Mesothelial cell of epicardium (in vitro differentiated cells): ENCODE results near the gene TALDO1. TPM values are rescaled to one million over a fixed set of nuclear protein-coding genes. Genes with fewer than 3 reads are reported as not detected.

Experiments used
- DNase-seq, 2 experiments: peaks; one replicate each; pipeline ENCODE4 v3.0.0; 2021; ENCODE audit warnings: low spot score in 2 of 2; ENCODE audit not compliant: unreplicated experiment in 2 of 2
- H3K27ac Mint-ChIP-seq: 2 replicates; pipeline ENCODE4 v1.8.0; 2021; ENCODE audit warnings: mixed read lengths
- H3K27me3 Mint-ChIP-seq: 2 replicates; pipeline ENCODE4 v1.8.0; 2021; ENCODE audit warnings: low read depth, mixed read lengths
- H3K36me3 Mint-ChIP-seq: 2 replicates; pipeline ENCODE4 v1.8.0; 2021; ENCODE audit warnings: mixed read lengths
- H3K4me1 Mint-ChIP-seq: 2 replicates; pipeline ENCODE4 v1.8.0; 2021; ENCODE audit warnings: mixed read lengths
- H3K4me3 Mint-ChIP-seq: 2 replicates; pipeline ENCODE4 v1.8.0; 2021; ENCODE audit warnings: mild to moderate bottlenecking, moderate library complexity, mixed read lengths
- H3K9me3 Mint-ChIP-seq: 2 replicates; pipeline ENCODE4 v1.8.0; 2021; ENCODE audit warnings: mixed read lengths
- total RNA-seq: library from RNA; stranded (reverse); gene quantifications from 3 replicates; pipeline ENCODE4 v1.2.1, GENCODE V29; 2021
- TF ChIP-seq, protein P1 (sequence below): fragments of 200-600 bp; sonication (generic); IDR thresholded peaks from one replicate; pipeline ENCODE4 v1.5.0; 2021; ENCODE audit warnings: antibody characterized with exemption; ENCODE audit not compliant: unreplicated experiment

Gene TALDO1
- total RNA-seq, 1 donor from 2014 or later = 97.5 TPM

DNA sequence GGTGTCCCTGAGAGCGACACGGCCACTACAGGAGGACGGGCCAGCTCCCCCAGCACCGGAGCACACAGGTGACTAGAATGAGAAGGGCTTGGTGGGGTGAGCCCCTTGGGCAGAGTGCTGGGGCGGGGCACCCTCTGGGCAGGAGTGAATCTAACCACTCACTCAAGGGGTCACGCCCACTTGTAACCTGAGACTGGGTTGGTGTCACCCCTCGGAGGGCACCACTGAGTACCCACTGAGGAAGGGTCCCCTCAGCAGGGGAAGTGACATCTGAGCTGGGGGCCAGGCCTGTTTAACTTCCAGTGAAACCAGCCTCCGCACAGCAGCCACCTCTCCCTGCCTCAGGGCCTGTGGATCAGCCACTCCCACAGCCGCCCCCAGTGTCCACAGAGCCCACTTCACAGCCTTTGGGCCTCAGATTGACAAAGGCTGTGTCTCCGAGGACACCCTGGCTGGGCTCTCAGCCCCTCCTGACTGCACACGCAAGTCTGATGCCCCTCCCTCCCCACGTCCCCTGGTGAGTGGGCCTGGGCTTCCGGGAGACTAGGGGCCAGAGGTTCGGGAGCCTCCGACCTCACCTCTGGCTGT lies 24.4 kb downstream of the TALDO1 start:
- H3K36me3 Mint-ChIP-seq = peaks cover 10% of the 10 kb centered on the region
- no peak overlapping the region for H3K4me3 Mint-ChIP-seq
- no peaks in the 10 kb centered on the region for H3K27me3 Mint-ChIP-seq
- H3K4me1 Mint-ChIP-seq = peaks cover 14% of the 10 kb centered on the region
- TF ChIP-seq, protein P1, sequence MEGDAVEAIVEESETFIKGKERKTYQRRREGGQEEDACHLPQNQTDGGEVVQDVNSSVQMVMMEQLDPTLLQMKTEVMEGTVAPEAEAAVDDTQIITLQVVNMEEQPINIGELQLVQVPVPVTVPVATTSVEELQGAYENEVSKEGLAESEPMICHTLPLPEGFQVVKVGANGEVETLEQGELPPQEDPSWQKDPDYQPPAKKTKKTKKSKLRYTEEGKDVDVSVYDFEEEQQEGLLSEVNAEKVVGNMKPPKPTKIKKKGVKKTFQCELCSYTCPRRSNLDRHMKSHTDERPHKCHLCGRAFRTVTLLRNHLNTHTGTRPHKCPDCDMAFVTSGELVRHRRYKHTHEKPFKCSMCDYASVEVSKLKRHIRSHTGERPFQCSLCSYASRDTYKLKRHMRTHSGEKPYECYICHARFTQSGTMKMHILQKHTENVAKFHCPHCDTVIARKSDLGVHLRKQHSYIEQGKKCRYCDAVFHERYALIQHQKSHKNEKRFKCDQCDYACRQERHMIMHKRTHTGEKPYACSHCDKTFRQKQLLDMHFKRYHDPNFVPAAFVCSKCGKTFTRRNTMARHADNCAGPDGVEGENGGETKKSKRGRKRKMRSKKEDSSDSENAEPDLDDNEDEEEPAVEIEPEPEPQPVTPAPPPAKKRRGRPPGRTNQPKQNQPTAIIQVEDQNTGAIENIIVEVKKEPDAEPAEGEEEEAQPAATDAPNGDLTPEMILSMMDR = no peak
- DNase-seq = no peak
- no peaks in the 10 kb centered on the region for H3K9me3 Mint-ChIP-seq
- H3K27ac Mint-ChIP-seq = no peak overlapping the region

DNA sequence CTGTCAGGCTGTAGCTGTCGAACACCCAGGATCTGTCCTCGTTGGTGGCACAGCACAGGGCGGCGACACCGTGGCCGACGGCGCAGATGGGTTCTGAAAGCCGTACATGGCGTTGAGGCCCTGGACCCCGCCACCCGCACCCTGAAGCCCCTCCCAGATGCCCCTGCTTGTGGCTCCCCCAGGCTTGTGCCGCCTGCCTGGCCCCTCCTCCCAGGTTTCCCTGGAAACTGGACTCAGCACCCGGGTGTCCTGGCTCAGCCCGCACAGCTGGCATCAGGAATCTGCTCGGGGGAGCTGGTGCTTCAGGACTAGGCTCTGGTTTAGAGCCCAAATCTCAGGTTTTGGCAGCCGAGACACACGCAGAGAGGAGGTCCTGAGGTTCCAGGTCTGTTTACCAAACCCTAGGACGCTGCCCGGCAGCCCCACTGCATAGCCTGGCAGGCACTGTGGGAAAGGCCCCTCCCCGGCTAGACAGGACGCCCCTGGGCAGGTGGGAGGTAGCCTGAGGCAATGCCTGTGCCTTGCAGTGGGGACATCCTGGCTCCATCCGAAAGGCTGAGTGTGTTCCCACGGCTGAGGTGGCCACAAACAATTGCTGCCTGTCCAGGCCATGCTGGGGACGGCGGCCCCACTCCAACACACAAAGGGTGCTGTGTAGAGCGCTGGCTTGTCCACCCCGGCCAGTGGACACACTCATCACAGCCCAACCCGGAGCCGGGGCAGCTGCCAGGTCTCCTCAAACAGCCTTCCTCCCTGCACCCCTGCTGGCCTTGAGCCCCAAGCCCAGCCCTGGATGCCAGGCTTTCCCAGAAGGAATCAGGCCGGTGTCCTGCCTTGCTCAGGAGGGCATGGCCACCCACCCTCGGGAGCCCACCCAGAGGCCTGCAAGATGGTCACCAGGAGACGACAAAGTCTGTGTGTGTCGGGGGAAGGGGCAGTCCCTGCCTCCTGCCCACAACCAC lies 25.4 kb downstream of the TALDO1 start:
- Mint-ChIP-seq H3K36me3 (peaks cover 4% of the 10 kb centered on the region), H3K9me3 (no peaks in the 10 kb centered on the region), H3K4me1 (peaks cover 14% of the 10 kb centered on the region), H3K27me3 (no peaks in the 10 kb centered on the region), H3K4me3 (no peak overlapping the region), H3K27ac (no peak overlapping the region)
- DNase-seq = peak in 1 of 2 experiments; percentile 18
- TF ChIP-seq, protein P1 = no peak

DNA sequence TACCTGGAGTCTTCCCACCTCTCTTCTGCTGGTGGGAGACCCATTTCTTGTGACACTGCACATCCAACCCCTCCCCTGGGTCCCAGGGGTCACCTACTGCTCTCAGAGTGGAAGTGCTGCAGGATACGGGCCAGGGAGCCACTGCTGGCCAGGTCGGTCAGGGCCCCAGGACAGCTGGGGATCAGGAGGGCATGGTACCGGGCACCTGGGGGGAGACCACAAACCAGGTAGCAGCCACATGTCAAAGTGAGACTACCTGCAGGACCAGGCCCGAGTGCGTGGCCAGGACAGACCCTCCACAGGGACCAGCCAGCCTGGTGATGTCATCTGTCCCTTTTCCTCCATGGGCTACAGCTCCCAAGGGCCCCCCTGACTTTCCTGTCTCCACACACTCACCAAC lies 26.2 kb downstream of the TALDO1 start:
- H3K27ac Mint-ChIP-seq = no peak overlapping the region
- no peak for DNase-seq
- H3K36me3 Mint-ChIP-seq = peaks cover 4% of the 10 kb centered on the region
- no peaks in the 10 kb centered on the region for H3K9me3 Mint-ChIP-seq
- TF ChIP-seq, protein P1 = no peak
- H3K4me3 Mint-ChIP-seq = no peak overlapping the region
- H3K4me1 Mint-ChIP-seq = peaks cover 14% of the 10 kb centered on the region
- no peaks in the 10 kb centered on the region for H3K27me3 Mint-ChIP-seq

GRCh38 chr11:773830-774229 lies 26.6 kb downstream of the TALDO1 start:
- Mint-ChIP-seq H3K27ac (no peak overlapping the region), H3K4me1 (peaks cover 14% of the 10 kb centered on the region), H3K36me3 (peaks cover 4% of the 10 kb centered on the region), H3K27me3 (no peaks in the 10 kb centered on the region), H3K4me3 (no peak overlapping the region), H3K9me3 (no peaks in the 10 kb centered on the region)
- DNase-seq = no peak
- TF ChIP-seq, protein P1 = no peak

DNA sequence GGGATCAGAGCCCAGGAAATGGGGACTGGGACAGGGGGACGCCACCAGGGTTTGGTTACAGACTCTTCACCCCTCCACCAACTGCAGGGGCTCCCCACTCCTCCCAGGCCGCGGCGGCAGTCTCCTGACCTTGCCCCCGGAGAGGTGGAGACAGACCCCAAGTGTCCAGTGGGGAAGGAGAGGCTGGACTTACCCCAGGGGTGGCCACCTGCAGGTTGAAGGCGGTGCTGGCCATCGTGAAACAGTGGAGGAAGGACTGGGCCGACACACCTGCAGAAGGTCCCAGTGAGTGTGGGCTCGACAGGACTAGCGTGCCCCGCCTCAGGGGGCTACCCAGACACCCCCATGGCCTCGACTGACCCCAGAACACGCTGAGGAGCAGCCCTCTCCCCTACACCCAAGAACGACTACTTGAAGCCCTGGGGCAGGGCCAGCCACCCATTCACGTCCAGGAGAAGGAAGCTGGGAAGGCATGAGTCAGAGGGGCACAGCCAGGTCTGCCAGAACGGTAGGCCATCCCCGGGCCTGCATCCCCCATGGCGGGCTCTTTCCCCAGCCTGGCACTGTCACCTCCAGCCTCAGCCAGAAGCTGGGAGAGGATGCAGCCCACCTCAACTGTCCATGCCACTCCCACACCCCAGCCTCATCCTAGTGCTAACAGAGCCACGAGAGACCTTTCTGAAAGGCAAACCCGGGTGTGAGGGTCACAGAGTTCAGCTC lies 27.8 kb downstream of the TALDO1 start:
- Mint-ChIP-seq H3K9me3 (no peaks in the 10 kb centered on the region), H3K27me3 (no peaks in the 10 kb centered on the region), H3K4me1 (peaks cover 14% of the 10 kb centered on the region), H3K36me3 (peaks cover 3% of the 10 kb centered on the region), H3K27ac (no peak overlapping the region), H3K4me3 (peak overlapping the region; percentile 61)
- TF ChIP-seq, protein P1 = no peak
- peak in 1 of 2 experiments; percentile 17 for DNase-seq
